ENCODE data around the gene SLC6A3. TPM values are rescaled to one million over a fixed set of nuclear protein-coding genes. Genes with fewer than 3 reads are reported as not detected.

The SLC6A3 gene
- total RNA-seq, 4 donors from 2014 or later: 0.20 to 0.90 TPM; not detected in 2

DNA sequence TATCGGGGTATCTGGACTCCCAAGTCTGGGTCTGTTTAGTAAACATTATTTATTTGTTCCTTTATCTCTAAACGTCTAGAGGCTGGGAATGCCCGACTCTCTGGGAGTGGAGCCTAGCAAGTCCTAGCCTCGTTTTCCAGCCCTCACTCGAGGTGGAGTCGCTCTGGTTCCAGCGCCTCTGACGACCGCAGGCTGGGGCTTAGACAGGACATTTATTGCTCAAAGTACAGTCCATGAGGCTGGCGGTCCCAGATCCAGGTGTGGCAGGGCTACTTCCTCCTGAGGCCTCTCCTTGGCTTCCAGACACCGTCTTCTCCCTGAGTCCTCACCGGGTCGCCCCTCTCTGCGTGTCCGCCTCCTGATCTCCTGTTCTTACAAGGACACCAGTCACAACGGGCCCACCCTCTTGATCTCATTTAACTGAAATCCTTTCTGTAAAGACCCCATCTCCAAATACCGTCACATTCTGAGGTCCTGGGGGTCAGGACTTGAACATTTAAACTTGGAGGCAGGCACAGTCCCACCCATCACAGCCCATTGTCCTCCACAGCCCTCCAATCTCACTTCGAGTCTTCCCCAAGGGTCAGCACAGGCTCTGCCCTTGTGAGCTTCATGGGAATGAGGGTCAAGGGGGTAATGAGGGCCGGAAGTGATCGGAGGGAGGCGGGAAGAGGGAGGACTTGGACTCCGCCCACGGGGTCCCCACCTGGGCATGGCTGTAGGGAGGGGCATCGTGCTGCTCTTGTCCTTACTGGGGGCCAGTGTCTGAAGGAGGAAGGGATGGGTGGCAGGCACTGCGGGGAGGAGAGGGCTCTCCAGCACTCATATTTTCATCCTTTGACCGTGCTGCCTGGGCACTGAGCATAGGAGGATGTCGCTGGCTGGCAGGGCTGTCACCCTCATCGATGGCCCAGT, 88.1 kb downstream of the SLC6A3 start:
- Histone ChIP-seq H3K27ac (no peak overlapping the region), H3K4me1 (no peaks in the 10 kb centered on the region), H3K4me3 (no peak overlapping the region), H3K27me3 (peaks cover 0 to 17% of the 10 kb centered on the region in 2 donors), H3K36me3 (no peaks in the 10 kb centered on the region), H3K9me3 (no peaks in the 10 kb centered on the region)
- DNase-seq (ENCODE audit: low spot score in 2 of 2): no peak
- 59 to 64% methylated on average over 28 of the region's 28 CpGs for WGBS, 2 donors
- no peak for TF ChIP-seq EP300 (IDR thresholded peaks at IDR 0.05)
- TF ChIP-seq POLR2A (IDR thresholded peaks at IDR 0.05): no peak
- no peak for TF ChIP-seq CTCF (IDR thresholded peaks at IDR 0.05)

DNA sequence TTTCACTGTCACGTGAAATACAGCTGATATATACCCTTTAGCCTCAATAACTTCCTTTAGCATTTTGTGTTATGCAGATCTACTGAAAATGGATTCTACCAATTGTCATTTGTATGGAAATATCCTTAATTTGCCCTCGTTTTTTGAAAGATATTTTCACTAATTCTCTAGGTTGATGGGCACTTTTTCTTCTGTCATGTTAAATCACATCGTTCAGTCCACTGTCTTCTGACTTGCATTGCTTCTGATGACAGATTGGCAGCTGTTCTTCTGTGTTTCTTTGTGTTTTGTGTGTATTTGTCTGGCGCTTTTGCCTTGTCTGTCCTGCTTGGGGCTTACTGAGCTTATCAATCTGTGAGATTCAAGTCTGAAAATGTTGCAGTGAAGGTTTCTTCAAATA, 90.7 kb downstream of the SLC6A3 start:
- 39 to 40% methylated on average over 4 of the region's 4 CpGs for WGBS, 2 donors
- Histone ChIP-seq H3K9me3 (no peaks in the 10 kb centered on the region), H3K4me1 (no peaks in the 10 kb centered on the region), H3K27me3 (peaks cover 0 to 7% of the 10 kb centered on the region in 2 donors), H3K27ac (no peak overlapping the region), H3K36me3 (no peaks in the 10 kb centered on the region), H3K4me3 (no peak overlapping the region)
- TF ChIP-seq POLR2A (IDR thresholded peaks at IDR 0.05) (no peak), CTCF (IDR thresholded peaks at IDR 0.05) (no peak), EP300 (IDR thresholded peaks at IDR 0.05) (no peak)
- DNase-seq (ENCODE audit: low spot score in 2 of 2): no peak

DNA sequence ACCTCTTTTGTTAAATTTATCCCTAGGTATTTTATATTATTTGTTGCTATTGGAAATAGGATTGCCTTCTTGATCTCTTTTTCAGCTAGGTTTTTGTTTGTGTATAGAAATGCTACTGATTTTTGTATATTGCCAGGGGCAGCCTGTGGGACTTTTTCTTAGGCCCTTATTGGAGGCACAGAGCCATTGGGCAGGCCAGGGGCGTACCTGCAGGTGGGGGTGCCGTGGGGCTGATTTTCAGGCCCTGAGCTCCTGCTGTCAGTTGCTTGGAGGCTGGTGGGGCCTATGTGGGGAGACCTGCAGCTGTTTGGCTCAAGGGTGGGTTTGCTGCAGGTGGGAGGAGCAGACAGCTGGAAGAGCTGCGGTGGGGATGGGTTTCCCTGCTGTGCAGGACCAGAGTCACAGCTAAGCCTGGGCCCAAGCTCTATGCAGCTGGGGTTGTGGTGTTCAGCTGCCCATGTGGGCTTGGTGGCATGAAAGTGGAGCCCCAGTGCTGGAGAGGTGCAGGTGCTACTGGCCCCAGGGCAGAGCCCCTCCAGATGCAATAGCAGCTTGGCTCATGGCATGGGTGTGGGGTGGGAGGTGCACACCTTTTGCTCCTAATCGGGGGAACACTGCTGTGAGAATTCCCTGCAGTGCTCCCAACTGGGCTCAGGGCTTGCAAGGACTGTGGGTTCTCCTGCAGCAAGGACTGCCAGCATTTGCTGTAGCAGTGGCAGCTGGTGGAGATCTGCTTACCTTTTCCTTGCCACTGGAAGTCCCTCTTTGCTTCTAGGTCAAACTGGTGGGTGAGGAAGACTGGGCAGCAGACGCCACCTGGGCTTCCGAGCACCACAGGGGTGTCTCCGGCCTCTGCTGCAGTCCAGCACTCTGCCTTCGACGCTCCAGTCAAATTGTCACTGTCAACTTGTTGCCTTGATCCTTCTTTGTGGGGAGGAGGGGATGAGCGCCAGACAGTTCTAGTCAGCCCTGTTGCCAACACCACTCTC, 92.7 kb downstream of the SLC6A3 start:
- H3K36me3 ChIP-seq: no peaks in the 10 kb centered on the region
- WGBS, 2 donors: 63 to 73% methylated on average over 10 of the region's 10 CpGs
- no peaks in the 10 kb centered on the region for H3K4me1 ChIP-seq
- TF ChIP-seq POLR2A (IDR thresholded peaks at IDR 0.05): no peak
- TF ChIP-seq CTCF (IDR thresholded peaks at IDR 0.05): no peak
- TF ChIP-seq EP300 (IDR thresholded peaks at IDR 0.05): no peak
- H3K9me3 ChIP-seq: no peaks in the 10 kb centered on the region
- no peak overlapping the region for H3K27ac ChIP-seq
- H3K4me3 ChIP-seq: no peak overlapping the region
- no peaks in the 10 kb centered on the region for H3K27me3 ChIP-seq
- no peak for DNase-seq (ENCODE audit: low spot score in 2 of 2)

GRCh38 chr5:1351156-1351555, 94.1 kb downstream of the SLC6A3 start:
- TF ChIP-seq EP300 (IDR thresholded peaks at IDR 0.05) (no peak), CTCF (IDR thresholded peaks at IDR 0.05) (no peak), POLR2A (IDR thresholded peaks at IDR 0.05) (no peak)
- 78 to 87% methylated on average over 4 of the region's 4 CpGs for WGBS, 2 donors
- Histone ChIP-seq H3K36me3 (no peaks in the 10 kb centered on the region), H3K4me3 (no peak overlapping the region), H3K4me1 (peaks cover 0 to 5% (median 0%) of the 10 kb centered on the region in 4 donors), H3K27me3 (no peaks in the 10 kb centered on the region), H3K9me3 (no peaks in the 10 kb centered on the region), H3K27ac (no peak overlapping the region)
- no peak for DNase-seq (ENCODE audit: low spot score in 2 of 2)

Data from tibial nerve (tissue), 4 donors.